ENCODE data around the gene PLOD1.

DNA sequence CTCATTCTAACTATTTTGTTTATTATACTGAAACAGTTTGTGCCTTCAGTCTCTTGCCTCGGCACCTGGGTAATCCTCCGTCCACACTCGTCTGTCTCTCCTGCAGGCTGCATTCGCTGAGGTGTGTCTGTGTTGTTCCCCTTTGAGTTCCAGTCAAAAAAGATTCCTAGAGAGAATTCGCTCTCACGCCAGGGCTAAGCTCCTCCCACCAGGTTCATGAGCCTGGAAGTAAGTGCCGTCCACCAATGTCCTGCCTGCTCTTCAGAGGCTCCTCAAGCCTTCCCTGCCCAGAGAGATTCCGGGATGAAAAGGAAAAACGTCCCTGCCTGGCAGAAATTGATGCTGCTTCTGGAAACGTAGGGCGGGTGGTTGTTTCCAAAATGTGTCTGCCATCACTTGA is 21.2 kb upstream of the PLOD1 start:
- TF ChIP-seq, protein P1, sequence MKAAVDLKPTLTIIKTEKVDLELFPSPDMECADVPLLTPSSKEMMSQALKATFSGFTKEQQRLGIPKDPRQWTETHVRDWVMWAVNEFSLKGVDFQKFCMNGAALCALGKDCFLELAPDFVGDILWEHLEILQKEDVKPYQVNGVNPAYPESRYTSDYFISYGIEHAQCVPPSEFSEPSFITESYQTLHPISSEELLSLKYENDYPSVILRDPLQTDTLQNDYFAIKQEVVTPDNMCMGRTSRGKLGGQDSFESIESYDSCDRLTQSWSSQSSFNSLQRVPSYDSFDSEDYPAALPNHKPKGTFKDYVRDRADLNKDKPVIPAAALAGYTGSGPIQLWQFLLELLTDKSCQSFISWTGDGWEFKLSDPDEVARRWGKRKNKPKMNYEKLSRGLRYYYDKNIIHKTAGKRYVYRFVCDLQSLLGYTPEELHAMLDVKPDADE (CRISPR knock-in tag; IDR thresholded peaks at IDR 0.05), result no peak
- TF ChIP-seq ZNF549 (CRISPR knock-in tag; IDR thresholded peaks at IDR 0.05) (no peak), ZNF354B (CRISPR knock-in tag; IDR thresholded peaks at IDR 0.05) (no peak), POLR2AphosphoS5 (IDR thresholded peaks at IDR 0.05; ENCODE audit: low read depth, low read length) (no peak), ZFP36 (IDR thresholded peaks at IDR 0.05; ENCODE audit: borderline replicate concordance, low read depth, low read length, partially characterized antibody) (no peak), MAZ (IDR thresholded peaks at IDR 0.05; ENCODE audit: borderline replicate concordance, low read depth, low read length) (no peak), MAZ (CRISPR knock-in tag; IDR thresholded peaks at IDR 0.05; ENCODE audit: low read depth) (no peak), KDM3A (CRISPR knock-in tag; IDR thresholded peaks at IDR 0.05; ENCODE audit: low read depth) (no peak), NR2C2 (CRISPR knock-in tag; IDR thresholded peaks at IDR 0.05; ENCODE audit: borderline replicate concordance) (no peak), NR1H2 (CRISPR knock-in tag; IDR thresholded peaks at IDR 0.05; ENCODE audit: borderline replicate concordance, low read depth) (no peak)
- TF ChIP-seq, protein P2, sequence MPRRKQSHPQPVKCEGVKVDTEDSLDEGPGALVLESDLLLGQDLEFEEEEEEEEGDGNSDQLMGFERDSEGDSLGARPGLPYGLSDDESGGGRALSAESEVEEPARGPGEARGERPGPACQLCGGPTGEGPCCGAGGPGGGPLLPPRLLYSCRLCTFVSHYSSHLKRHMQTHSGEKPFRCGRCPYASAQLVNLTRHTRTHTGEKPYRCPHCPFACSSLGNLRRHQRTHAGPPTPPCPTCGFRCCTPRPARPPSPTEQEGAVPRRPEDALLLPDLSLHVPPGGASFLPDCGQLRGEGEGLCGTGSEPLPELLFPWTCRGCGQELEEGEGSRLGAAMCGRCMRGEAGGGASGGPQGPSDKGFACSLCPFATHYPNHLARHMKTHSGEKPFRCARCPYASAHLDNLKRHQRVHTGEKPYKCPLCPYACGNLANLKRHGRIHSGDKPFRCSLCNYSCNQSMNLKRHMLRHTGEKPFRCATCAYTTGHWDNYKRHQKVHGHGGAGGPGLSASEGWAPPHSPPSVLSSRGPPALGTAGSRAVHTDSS (CRISPR knock-in tag; conservative IDR thresholded peaks at IDR 0.05), result no peak
- TF ChIP-seq, protein P3, sequence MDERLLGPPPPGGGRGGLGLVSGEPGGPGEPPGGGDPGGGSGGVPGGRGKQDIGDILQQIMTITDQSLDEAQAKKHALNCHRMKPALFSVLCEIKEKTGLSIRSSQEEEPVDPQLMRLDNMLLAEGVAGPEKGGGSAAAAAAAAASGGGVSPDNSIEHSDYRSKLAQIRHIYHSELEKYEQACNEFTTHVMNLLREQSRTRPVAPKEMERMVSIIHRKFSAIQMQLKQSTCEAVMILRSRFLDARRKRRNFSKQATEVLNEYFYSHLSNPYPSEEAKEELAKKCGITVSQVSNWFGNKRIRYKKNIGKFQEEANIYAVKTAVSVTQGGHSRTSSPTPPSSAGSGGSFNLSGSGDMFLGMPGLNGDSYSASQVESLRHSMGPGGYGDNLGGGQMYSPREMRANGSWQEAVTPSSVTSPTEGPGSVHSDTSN (CRISPR knock-in tag; IDR thresholded peaks at IDR 0.05), result no peak
